Nephron (organoid): ENCODE data around the gene GC.
"Not testable (repeated sequence)": the region's sequence is repeated elsewhere in the genome, so short reads cannot be mapped to it uniquely, and the experiment has no call there.

Source experiments
- H3K27ac Mint-ChIP-seq, 3 experiments: 2 replicates each; pipeline ENCODE4 v1.8.0; 2020; ENCODE audit warnings: mixed read lengths in 3 of 3, mild to moderate bottlenecking in 2 of 3, moderate library complexity in 1 of 3
- H3K27me3 Mint-ChIP-seq: 2 replicates; pipeline ENCODE4 v1.8.0; 2021; ENCODE audit warnings: low read depth, mild to moderate bottlenecking, moderate library complexity, mixed read lengths
- H3K36me3 Mint-ChIP-seq: 2 replicates; pipeline ENCODE4 v1.8.0; 2020; ENCODE audit warnings: low read depth, mixed read lengths
- H3K4me1 Mint-ChIP-seq: 2 replicates; pipeline ENCODE4 v1.8.0; 2020; ENCODE audit warnings: mixed read lengths
- H3K4me3 Mint-ChIP-seq, 3 experiments: 2 replicates each; pipeline ENCODE4 v1.8.0; 2020; ENCODE audit warnings: mild to moderate bottlenecking in 3 of 3, mixed read lengths in 3 of 3, moderate library complexity in 2 of 3
- H3K9me3 Mint-ChIP-seq: 2 replicates; pipeline ENCODE4 v1.8.0; 2020; ENCODE audit warnings: mixed read lengths
- CTCF ChIP-seq, 3 experiments: fragments of 200-600 bp; sonication (generic); IDR thresholded peaks; one replicate each; pipeline ENCODE4 v1.5.0; 2021; ENCODE audit warnings: antibody characterized with exemption in 3 of 3; ENCODE audit not compliant: unreplicated experiment in 3 of 3

Gene GC

GRCh38 chr4:71749008-71749594 is 34.8 kb downstream of the GC start:
- H3K4me3 Mint-ChIP-seq = no peak overlapping the region
- H3K27ac Mint-ChIP-seq = no peak overlapping the region
- no peaks in the 10 kb centered on the region for H3K27me3 Mint-ChIP-seq
- H3K36me3 Mint-ChIP-seq = no peaks in the 10 kb centered on the region
- no peaks in the 10 kb centered on the region for H3K4me1 Mint-ChIP-seq
- H3K9me3 Mint-ChIP-seq = no peaks in the 10 kb centered on the region
- TF ChIP-seq CTCF (IDR thresholded peaks at IDR 0.05; ENCODE audit: unreplicated experiment in 3 of 3) = no peak

- H3K27me3 Mint-ChIP-seq = no peaks in the 10 kb centered on the region
- H3K4me1 Mint-ChIP-seq = no peaks in the 10 kb centered on the region
- no peaks in the 10 kb centered on the region for H3K36me3 Mint-ChIP-seq
- no peaks in the 10 kb centered on the region for H3K9me3 Mint-ChIP-seq
- H3K27ac Mint-ChIP-seq = no peak overlapping the region
- no peak overlapping the region for H3K4me3 Mint-ChIP-seq
- TF ChIP-seq CTCF (IDR thresholded peaks at IDR 0.05; ENCODE audit: unreplicated experiment in 3 of 3) = no peak
Measured at GRCh38 chr4:71746379-71746778, 37.5 kb downstream of the GC start.

- not testable (repeated sequence) for H3K9me3 Mint-ChIP-seq
Measured at GRCh38 chr4:71738782-71739181, 45.1 kb downstream of the GC start.

GRCh38 chr4:71732706-71733105 is 51.2 kb downstream of the GC start:
- Mint-ChIP-seq H3K4me3 (no peak overlapping the region), H3K36me3 (no peaks in the 10 kb centered on the region), H3K4me1 (peaks cover 4% of the 10 kb centered on the region), H3K27ac (no peak overlapping the region), H3K9me3 (peaks cover 8% of the 10 kb centered on the region), H3K27me3 (no peaks in the 10 kb centered on the region)
- TF ChIP-seq CTCF (IDR thresholded peaks at IDR 0.05; ENCODE audit: unreplicated experiment in 3 of 3) = peak; percentile 49 to 61 (median 54)

More at GRCh38 chr4:71738782-71739181, 45.1 kb downstream of the GC start:
- not testable (repeated sequence) for H3K4me3 Mint-ChIP-seq, H3K27me3 Mint-ChIP-seq, H3K27ac Mint-ChIP-seq, H3K4me1 Mint-ChIP-seq, H3K36me3 Mint-ChIP-seq

GRCh38 chr4:71732066-71732465 is 51.8 kb downstream of the GC start:
- no peaks in the 10 kb centered on the region for H3K27me3 Mint-ChIP-seq
- H3K27ac Mint-ChIP-seq = peak overlapping the region in 1 of 3 experiments; percentile 31
- H3K36me3 Mint-ChIP-seq = no peaks in the 10 kb centered on the region
- no peak overlapping the region for H3K4me3 Mint-ChIP-seq
- peaks cover 5% of the 10 kb centered on the region for H3K9me3 Mint-ChIP-seq
- H3K4me1 Mint-ChIP-seq = peaks cover 4% of the 10 kb centered on the region
- no peak for TF ChIP-seq CTCF (IDR thresholded peaks at IDR 0.05; ENCODE audit: unreplicated experiment in 3 of 3)

- Mint-ChIP-seq H3K27ac (no peak overlapping the region), H3K36me3 (no peaks in the 10 kb centered on the region), H3K27me3 (no peaks in the 10 kb centered on the region), H3K4me1 (peaks cover 4% of the 10 kb centered on the region), H3K9me3 (no peaks in the 10 kb centered on the region), H3K4me3 (no peak overlapping the region)
- TF ChIP-seq CTCF (IDR thresholded peaks at IDR 0.05; ENCODE audit: unreplicated experiment in 3 of 3) = no peak
Measured at GRCh38 chr4:71729856-71730255, 54.0 kb downstream of the GC start.
